GM18907 (cell line): ENCODE data around the gene CD3D.

Source experiments
- ATAC-seq: cut with Tn5 transposase; IDR thresholded peaks from one replicate; pipeline ENCODE4 v1.9.1; 2021; ENCODE audit warnings: mild to moderate bottlenecking, moderate library complexity; ENCODE audit not compliant: unreplicated experiment

CD3D gene

DNA sequence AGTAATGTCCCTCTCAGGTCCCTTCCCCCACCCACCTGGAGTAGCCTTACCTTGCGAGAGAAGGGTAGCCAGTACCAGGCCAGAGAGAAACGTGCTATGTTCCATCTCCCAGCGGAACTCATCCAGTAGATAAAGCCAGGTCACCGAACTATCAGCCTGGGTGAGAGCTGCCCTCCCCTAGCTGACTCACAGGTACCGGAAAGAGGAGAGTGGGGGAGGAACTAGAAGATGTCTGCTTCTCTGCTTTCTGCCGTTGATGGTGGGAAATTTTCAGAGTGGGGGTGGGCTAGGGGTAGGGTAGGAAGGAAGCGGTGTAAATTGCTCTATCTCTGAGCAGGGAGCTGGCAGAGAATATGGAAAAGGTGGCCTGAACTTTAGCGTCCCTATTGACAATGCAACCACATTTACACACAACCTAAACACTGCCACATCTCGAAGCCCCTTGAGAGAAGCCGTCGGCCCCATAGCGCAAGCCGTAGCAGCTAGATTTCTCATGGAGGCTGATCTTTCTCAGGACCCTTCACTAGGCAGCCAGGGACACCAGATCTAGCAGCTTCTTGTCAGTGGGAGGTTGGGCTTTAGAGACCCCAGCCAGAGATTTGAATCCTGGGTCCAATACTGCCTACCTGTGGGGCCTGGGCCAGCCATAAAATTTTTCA, at the start of gene CD3D:
Gene CD3D (minus strand): TSS at position 203 of the 659 bp plus-strand sequence. CDS start 98 bp downstream, at position 105.
- no peak for ATAC-seq

DNA sequence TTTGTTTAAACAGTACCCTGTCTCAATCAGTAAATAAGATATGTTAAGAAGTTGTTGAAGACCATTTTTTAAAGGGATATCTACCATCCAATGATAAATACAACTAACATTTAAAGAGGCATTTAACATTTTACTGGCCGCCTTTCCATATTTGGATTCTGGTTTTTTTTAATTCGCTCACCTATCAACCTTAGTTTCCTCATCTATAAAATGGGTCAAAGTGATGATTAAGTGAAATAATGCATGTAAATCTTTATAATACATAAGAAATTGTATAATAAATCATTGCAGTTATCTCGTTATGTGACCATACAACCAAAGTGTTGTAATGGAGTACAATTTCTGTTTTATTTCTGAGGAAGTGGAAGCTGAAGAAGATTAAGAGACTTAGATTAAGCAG, 41.2 kb upstream of the CD3D start:
- ATAC-seq: no peak

DNA sequence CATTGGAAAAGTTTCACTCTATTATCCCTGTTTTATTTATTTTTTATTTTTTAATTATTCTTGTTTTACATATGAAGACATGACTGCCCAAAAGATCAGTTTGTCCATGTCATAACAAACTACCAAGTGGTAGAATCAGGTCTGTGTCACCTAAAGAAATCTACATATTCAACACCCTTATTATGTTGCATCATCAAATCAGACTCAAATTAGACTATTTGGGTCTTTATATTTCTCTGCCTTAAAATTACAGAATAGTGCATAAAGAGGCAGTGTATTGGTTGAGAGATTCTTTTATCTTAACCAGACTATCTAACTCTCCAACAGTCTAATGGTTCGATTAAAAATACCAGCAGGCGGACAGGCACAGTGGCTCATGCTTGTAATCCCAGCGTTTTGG, 40.4 kb upstream of the CD3D start:
- no peak for ATAC-seq

DNA sequence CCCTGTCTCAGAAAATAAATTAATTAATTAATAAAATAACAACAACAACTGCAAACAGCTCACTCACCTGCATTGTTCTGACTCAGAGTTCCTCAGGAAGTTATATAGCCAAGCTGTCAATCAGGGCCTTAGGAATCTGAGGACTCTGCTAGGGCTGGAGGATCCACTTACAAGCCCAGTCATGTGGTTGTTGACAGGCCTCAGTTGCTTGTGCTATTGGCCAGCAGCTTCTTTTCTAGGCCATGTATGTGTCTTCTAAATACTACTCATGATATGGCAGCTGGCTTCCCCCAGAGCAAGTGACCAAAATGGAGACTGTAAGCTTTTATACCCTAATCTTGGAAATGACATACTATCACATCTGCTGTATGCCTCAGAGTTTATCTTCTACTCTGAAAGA, 38.1 kb upstream of the CD3D start:
- ATAC-seq: no peak

DNA sequence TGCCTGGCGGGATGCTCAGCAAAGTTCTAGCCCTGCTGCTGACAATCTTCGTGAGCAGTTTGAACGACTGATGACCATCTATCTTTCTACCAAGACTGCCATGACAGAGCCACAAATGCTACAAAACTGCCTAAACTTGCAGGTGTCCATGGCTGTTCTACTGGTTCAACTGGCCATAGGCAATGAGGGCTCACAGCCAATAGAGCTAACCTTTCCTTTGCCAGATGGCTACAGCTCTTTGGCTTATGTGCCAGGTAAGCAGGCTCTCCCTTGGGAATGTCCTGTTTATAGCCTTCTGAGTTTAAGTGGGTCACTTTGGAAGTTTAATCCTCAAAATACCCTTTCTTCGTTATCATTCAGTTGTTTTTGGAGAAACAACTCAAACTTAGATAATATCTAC, 37.0 kb upstream of the CD3D start:
- ATAC-seq: no peak

DNA sequence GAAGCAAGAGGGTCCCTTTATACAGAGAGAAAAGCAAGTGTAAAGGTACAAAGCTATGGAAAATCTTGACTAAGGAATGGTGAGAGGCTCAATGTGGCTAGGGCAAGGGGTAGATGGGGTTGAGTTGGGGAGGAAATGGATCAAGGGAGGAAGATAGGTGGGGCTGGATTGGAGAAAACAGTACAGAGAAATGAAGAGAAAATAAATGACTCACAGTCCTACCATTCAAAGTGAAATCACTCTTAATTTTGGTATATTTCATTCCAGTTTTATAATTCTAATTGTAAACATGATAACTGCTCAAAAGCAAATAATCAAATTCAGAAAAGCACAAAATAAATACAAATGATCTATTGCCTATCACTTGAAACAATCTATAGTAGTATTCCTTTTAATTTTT, 33.5 kb upstream of the CD3D start:
- ATAC-seq: no peak

DNA sequence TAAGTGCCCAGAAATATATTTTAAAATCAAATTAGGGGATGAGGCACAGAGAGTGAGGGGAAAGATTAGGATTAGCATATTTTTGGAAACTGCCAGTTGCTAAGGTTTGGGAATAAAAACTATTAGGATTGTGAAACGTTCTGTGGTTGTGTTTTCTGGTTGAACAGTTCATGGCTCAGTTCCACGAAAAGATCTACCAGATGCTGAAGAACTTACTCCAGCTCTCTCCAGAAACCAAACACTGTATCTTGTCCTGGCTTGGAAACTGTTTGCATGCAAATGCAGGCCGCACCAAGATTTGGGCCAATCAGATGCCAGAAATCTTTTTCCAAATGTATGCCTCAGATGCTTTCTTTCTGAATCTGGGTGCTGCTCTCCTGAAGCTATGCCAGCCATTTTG, 32.2 kb upstream of the CD3D start:
- no peak for ATAC-seq

DNA sequence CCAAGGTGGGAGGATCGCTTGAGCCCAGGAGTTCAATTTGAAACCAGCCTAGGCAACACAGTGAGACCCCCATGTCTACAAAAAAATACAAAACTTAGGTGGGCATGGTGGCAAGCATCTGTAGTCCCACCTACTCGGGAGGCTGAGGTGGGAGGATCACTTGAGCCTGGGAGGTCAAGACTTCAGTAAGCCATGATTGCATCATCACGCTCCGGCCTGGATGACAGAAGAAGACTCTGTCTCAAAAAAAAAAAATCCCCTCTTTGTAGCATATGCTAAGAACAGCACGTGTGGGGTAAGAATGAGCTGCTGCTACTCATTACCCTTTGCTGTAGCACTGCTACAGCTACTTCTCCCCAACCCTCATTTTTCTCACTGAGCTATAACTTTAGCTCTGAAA, 31.4 kb upstream of the CD3D start:
- ATAC-seq: no peak

DNA sequence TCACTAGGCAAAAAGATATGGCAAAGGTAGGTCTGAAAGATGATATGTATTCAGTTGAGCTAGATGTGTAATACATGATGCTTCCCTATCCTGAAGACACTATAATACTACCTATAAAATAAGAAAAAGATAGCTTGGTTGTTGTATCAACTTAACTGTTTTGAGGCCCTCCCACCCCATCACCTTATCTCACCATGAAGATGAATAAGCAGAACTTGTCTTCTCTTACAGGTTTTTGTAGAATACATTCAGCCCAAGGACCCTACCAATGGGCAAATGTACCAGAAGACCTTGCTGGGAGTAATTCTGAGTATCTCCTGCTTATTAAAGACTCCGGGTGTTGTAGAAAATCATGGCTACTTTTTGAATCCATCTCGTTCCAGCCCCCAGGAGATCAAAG, 30.8 kb upstream of the CD3D start:
- ATAC-seq: no peak

DNA sequence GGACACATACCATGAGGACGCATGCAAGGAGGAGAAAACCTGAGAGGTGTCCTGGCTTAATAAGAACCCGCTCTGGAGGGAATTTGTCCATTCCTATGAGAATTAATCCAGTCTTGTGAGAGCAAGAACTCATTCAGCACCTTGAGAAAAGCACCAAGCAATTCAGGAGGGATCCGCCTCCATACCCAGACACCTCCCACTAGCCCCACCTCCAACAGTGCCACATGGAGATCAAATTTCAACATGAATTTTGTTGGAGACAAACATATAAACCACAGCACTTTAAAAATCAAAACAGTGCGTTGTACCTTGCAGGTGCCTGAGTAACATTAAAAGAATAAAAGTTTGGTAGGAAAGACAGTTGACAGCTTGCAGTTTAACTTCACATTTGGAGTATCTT, 28.3 kb upstream of the CD3D start:
- no peak for ATAC-seq

DNA sequence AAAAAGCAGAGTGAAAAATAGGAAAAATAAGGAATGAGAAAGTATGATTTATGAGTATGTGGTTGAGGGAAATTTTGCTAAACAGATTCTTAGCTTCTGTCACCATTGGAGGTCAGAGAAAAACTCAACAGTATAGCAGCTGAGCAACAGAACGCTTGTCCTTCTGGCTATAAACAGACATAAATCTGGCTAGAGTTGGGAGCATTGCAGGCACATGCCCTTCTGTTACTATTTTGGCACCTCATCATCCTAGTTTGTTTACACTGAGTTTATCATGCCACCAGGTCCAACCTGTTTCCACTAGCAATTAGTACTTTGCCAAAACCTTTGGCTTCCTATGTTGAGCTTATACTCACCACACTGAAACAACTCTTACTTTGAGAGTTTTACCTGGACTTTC, 23.8 kb upstream of the CD3D start:
- ATAC-seq: no peak

DNA sequence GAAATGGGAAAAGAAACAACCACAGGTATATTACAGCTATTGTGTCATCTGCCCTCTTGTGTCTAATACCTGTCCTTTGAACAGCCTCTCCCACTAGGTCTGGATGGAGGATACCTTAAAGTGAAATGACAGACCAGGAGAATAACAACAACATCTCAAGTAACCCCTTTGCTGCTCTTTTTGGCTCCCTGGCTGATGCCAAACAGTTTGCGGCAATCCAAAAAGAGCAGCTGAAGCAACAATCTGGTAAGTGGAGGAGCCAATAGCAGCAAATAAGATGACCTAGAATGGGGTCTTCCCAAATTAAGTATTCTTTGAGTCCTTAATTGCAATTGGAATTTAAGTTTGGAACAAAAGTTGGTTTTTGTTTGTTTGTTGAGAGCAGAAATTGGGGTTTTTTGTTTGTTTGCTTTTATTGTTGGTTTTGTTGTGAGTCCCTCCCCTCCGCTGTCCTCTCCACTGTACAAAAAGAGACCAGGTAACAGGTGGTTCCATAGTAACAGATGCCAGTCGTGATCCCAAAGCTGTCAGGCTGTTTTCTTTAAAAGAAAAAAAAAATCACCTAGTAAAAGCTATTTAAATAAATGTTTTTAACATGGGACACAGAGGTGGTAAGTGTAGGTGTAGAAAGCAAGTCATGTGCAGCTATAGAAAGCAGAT, 22.6 kb upstream of the CD3D start:
- no peak for ATAC-seq

DNA sequence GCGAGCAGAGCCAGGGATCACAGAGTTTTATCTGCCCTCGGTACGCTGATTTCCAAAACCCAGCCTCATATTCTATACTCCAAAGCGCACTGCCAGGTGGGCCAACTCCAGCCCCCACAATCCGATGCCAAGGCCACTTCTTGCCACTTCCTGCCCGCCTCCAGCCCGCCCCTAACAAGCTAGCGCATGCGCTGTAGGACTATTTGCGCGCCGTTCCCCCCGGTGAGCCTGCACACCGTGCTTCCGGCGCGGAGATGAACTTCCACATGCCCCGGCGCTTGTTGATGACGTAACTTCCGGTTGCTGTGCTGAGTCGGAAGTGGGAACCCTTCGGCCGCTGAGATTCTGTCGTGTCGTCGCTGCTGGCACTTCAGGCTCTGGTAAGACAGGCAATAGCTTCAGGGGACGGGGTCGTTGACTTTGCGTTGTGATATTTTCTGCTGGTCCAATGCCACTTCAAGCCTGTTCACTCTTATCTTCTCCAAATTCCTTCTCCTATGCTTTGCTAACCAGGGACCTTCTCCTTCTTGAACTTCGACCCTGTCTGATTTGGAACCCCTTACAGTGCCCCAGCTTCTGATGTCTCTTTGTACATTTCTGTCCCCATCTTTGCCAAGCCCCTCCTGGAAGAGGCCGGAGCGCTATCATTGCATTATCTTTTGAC, 16.9 kb upstream of the CD3D start, which contains the start of gene UBE4A:
Gene UBE4A (plus strand): TSS at position 306 of the 664 bp plus-strand sequence. CDS start 5,481 bp downstream, outside the sequence.
- ATAC-seq: peak; percentile 86

DNA sequence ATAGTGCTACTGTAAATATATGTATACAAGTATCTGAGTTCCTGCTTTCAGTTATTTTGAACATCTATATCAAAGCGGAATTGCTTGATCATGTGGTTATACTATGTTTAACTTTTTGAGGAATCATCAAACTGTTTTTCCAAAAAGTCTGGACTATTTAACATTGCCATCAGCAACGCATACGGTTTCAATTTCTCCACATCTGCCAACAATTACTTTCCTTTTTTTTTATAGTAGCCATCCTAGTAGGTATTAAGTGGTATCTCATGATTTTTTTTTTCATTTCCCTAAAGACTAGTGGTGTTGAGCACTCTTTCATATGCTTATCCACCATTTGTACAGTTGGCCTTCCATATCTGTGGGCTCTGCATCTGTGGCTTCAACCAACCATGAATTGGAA, 15.6 kb upstream of the CD3D start:
- ATAC-seq: no peak

DNA sequence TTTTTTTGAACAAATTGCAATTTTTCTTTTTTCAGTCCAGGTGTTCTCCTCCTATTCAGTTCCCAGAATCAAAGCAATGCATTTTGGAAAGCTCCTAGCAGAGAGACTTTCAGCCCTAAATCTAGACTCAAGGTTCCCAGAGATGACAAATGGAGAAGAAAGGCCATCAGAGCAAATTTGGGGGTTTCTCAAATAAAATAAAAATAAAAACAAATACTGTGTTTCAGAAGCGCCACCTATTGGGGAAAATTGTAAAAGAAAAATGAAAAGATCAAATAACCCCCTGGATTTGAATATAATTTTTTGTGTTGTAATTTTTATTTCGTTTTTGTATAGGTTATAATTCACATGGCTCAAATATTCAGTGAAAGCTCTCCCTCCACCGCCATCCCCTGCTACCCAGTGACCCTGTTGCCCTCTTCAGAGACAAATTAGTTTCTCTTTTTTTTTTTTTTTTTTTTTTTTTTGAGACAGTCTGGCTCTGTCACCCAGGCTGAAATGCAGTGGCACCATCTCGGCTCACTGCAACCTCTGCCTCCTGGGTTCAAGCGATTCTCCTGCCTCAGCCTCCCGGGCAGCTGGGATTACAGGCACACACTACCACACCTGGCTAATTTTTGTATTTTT, 10.7 kb upstream of the CD3D start:
- ATAC-seq: no peak

DNA sequence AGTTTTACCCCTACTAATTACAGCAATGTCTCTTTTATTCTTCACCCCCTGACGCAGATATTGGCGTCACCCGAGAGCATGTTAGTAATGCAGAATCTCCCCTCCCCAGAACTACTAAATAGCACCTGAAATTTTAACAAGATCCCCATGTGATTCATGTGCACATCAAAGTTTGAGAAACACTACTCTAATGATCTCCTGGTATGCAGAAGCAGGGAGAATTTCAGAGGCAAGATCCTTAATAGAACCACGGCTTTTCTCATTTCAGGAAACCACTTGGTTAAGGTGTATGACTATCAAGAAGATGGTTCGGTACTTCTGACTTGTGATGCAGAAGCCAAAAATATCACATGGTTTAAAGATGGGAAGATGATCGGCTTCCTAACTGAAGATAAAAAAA, 7.0 kb upstream of the CD3D start:
- no peak for ATAC-seq

DNA sequence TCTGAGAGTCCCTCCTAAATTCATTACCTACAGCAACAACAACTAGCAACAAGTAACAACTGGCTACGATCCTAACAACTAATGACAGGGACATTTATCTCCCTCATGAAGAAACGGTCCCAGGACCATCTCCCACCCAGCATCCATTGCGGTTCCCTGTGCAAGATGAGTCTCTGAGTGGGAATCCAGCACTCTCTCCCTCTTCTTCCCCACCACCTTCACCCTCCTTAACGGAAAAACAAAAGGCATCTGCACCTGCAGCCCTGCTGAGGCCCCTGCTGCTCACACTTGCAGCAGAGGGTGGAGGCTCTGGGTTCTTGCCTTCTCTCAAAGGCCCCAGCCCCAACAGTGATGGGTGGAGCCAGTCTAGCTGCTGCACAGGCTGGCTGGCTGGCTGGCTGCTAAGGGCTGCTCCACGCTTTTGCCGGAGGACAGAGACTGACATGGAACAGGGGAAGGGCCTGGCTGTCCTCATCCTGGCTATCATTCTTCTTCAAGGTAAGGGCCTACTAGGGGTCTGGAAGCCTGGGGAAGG, 1.5 kb upstream of the CD3D start, which contains the start of gene CD3G:
Gene CD3G (plus strand): TSS at position 364 of the 535 bp plus-strand sequence. CDS start 80 bp downstream, at position 444.
- ATAC-seq: no peak

DNA sequence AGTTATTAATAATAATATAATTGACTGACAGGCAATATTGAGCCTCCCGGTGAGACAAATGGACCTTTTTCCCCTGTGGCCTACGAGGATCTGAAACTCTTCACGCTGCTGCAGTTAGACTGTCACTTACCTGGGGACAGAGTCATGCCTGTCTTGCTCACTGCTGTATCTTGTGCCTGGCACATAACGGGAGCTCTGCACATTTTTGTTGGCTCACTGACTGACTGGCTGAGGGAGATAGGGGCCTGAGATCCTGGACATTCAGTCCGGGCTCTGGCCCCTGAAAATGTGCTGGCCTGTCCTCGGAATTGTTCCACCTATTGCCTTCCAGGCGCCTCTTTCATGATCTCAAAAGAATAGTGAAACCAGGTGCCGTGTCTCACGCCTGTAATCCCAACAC, 743 bp upstream of the CD3D start:
- ATAC-seq: no peak

DNA sequence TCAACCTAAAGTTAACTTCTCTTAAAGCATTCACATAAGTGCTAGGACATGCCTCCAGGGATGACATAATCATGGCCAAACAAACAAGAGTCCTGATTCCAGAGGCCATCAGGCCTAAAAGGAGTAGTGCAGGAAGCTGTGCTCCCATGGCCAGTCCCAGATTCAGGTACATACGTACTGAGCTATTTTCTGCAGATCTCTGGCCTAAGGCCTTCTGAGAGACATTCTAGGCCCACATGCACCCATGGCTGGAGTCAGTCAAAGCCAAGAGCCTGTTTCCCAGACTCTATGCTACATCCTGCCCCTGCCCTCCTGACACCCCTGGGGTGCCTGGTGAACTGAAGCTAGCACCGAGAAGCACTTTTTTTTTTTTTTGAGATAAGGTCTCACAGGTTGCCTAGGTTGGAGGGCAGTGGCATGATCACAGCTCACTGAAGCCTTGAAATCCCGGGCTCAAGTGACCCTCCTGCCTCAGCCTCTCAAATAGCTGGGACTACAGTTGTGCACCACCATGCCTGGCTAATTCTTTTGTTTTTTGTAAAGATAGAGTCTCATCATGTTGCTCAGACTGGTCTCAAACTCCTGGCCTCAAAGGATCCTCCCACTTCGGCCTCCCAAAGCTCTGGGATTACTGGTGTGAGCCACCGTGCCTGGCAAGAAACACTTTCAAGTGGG, 553 bp downstream of the CD3D start:
- ATAC-seq: no peak

DNA sequence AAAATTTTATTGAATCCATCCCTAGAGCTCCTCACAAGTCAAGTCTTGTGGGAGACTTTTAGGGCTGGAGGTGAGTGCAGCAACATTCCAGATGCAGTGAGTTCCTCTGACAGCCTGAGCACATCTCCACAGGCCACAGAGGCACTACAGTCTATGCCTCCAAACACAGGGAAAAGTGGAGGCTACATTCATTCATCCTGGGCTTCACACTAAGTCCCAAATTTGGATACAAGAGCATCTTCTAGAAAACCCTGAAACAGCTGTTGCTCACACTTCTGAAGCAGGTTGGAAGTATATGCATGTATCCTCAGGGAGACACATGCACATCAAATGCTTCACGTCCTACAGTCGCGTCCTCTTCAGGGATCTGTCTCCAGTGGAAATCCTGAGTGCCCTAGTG, 1.2 kb downstream of the CD3D start:
- no peak for ATAC-seq

DNA sequence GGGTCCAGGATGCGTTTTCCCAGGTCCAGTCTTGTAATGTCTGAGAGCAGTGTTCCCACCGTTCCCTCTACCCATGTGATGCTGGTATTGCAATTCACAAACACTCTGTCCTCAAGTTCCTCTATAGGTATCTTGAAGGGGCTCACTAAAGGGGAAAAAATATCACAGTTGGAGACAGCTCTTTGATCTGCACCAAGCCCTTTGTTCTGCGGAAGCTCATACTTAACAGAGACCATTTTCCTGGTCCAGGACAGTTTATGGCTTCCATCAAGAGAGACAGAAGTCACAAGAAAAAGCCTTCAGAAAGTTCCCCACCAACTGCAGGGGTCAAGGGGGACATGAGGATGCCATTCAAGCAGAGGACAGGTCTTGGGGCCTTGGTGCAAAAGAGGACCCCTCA, 2.1 kb downstream of the CD3D start:
- ATAC-seq: no peak
